ENCODE data around the gene COMTD1. TPM values are rescaled to one million over a fixed set of nuclear protein-coding genes. Genes with fewer than 3 reads are reported as not detected.

The COMTD1 gene
- total and polyA plus RNA-seq, 2 donors (not counting 3 experiments of a cell fraction or from before 2014, with no cell fraction given) = 18.4 to 18.6 TPM

DNA sequence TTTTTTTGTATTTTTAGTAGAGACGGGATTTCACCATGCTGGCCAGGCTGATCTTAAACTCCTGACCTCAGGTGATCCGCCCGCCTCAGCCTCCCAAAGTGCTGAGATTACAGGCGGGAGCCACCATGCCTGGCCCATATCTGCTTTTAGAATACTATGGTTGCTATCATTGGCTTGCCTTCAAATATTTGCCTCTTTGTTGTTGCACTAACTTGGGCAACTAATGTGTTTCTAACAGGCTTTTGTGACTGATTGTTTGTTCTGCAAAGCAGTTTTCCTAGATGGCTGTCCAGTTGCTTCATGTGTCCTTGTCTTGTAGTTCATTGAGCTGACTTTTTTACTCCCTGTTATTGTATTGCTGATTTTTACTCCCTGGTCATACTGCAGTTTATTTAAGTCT lies 15.5 kb downstream of the COMTD1 start:
- Histone ChIP-seq H3K4me3 (replicated peaks in 1 of 3; ENCODE audit: insufficient read depth in 1 of 3, low read depth in 1 of 3, low read length in 3 of 3) (no peak overlapping the region), H3K27ac (ENCODE audit: insufficient read depth, low read depth, low read length) (no peak overlapping the region), H3K9me1 (replicated peaks; ENCODE audit: control insufficient read depth, extremely low read depth, insufficient read depth, low read length) (no peaks in the 10 kb centered on the region), H3K27me3 (ENCODE audit: control insufficient read depth in 2 of 2, insufficient read depth in 2 of 2, low read length in 2 of 2) (no peaks in the 10 kb centered on the region), H3K4me1 (ENCODE audit: control insufficient read depth, extremely low read depth, insufficient read depth, low read length) (peaks cover 22% of the 10 kb centered on the region), H4K20me1 (replicated peaks; ENCODE audit: control insufficient read depth, extremely low read depth, insufficient read depth, low read length) (no peaks in the 10 kb centered on the region), H2AFZ (ENCODE audit: low read depth, low read length) (no peak overlapping the region), H3K9ac (replicated peaks; ENCODE audit: extremely low read depth, insufficient read depth, low read length) (no peak overlapping the region), H3K4me2 (ENCODE audit: insufficient read depth, low read length) (no peak overlapping the region), H3K36me3 (ENCODE audit: control insufficient read depth in 2 of 2, extremely low read depth in 1 of 2, insufficient read depth in 2 of 2, low read length in 2 of 2) (peaks cover 40 to 41% of the 10 kb centered on the region in 2 experiments), H3K9me3 (replicated peaks; ENCODE audit: control insufficient read depth, insufficient read depth, low read length) (no peaks in the 10 kb centered on the region), H3K79me2 (ENCODE audit: control insufficient read depth, insufficient read depth, low read length) (peaks cover 77% of the 10 kb centered on the region)
- FAIRE-seq = no peak
- TF ChIP-seq POLR2A (IDR thresholded peaks at IDR 0.05; ENCODE audit: low read depth, low read length) = no peak
- no peak for TF ChIP-seq FOS (IDR thresholded peaks at IDR 0.05; ENCODE audit: borderline replicate concordance, insufficient read depth, low read length)
- TF ChIP-seq CTCF (IDR thresholded peaks at IDR 0.05; ENCODE audit: extremely low read depth in 1 of 2, insufficient read depth in 1 of 2, low read depth in 1 of 2, low read length in 2 of 2) = no peak
- TF ChIP-seq MAX (IDR thresholded peaks at IDR 0.05; ENCODE audit: insufficient read depth, insufficient read length) = no peak
- TF ChIP-seq MYC (IDR thresholded peaks at IDR 0.05; ENCODE audit: low read depth, low read length) = no peak
- TF ChIP-seq POLR2AphosphoS5 (IDR thresholded peaks at IDR 0.05; ENCODE audit: insufficient read depth, low read depth, low read length) = no peak
- no peak for TF ChIP-seq GATA2 (IDR thresholded peaks at IDR 0.05; ENCODE audit: insufficient read depth, insufficient read length, low read depth, low read length)
- TF ChIP-seq EZH2 (IDR thresholded peaks at IDR 0.05; ENCODE audit: borderline replicate concordance, low read depth, low read length, severe bottlenecking) = no peak
- no peak for TF ChIP-seq JUN (IDR thresholded peaks at IDR 0.05; ENCODE audit: borderline replicate concordance, insufficient read depth, insufficient read length, low read depth)
- BruUV-seq (replicated peaks) = no TSS peak
- dilution Hi-C loops (cut with MboI; ENCODE audit: extremely low pct_ligation_motif_present, low sequenced_read_pairs) (no loop called here), intact Hi-C loops (cut with micrococcal nuclease) (no loop called here)
- DNase-seq (ENCODE audit: low read depth, low spot score) = no peak
- POLR2A ChIA-PET = no interaction called here
- CTCF ChIA-PET = no interaction called here
